ENCODE measurements around the gene LSM10.

DNA sequence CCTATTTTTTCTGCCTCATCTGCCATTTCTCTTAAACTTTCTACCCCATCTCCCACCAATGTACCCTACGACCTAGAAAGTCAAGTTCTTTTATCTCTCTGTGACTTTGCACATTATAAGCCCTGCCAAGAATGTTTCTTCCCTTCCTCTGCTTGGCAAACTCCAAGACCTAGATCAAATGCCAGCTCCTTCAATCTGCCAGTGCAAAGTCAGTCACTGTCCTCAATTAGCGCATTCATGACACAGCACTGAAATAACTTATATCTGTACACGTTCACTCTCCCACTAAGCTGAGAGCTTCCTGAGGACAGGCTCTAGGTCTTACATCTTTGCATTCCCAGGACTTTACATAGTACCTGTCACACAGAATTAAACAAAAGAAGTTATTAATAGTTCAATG, 21.4 kb upstream of the LSM10 start:
- TF ChIP-seq, protein P1, sequence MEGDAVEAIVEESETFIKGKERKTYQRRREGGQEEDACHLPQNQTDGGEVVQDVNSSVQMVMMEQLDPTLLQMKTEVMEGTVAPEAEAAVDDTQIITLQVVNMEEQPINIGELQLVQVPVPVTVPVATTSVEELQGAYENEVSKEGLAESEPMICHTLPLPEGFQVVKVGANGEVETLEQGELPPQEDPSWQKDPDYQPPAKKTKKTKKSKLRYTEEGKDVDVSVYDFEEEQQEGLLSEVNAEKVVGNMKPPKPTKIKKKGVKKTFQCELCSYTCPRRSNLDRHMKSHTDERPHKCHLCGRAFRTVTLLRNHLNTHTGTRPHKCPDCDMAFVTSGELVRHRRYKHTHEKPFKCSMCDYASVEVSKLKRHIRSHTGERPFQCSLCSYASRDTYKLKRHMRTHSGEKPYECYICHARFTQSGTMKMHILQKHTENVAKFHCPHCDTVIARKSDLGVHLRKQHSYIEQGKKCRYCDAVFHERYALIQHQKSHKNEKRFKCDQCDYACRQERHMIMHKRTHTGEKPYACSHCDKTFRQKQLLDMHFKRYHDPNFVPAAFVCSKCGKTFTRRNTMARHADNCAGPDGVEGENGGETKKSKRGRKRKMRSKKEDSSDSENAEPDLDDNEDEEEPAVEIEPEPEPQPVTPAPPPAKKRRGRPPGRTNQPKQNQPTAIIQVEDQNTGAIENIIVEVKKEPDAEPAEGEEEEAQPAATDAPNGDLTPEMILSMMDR (IDR thresholded peaks at IDR 0.05) = no peak
- TF ChIP-seq POLR2A (IDR thresholded peaks at IDR 0.05) = no peak
